CD4-positive, alpha-beta T cell treated with Interleukin-12 subunit alpha and Interleukin-12 subunit beta, for 1 hour (primary cell): Measurements from ENCODE around the gene FKBP8.
A peak's percentile ranks its signal among the peaks of the same experiment; 100 is the strongest.
"Not testable (repeated sequence)": the region's sequence is repeated elsewhere in the genome, so short reads cannot be mapped to it uniquely, and the experiment has no call there.

Experiments used
- DNase-seq: peaks from one replicate; pipeline ENCODE4 v3.0.0-alpha.2; 2020

The FKBP8 gene

DNA sequence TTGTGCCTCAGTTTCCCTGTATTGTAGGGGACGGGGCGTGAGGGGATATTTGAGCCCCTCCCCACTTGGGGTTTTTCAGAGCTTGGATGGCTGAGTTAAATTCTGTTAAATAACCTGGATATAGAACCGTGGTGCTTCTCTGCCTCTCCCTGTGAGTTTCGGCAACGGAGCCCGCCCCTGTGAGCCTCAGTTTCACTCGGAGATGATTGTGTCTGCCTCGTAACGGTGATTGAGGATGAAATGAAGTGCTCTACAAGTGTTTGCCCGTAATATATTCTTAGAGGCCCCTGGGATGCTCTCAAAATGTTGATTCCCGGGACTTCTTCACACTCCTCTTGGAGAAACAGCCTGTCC is 14.8 kb upstream of the FKBP8 start:
- no peak for DNase-seq

DNA sequence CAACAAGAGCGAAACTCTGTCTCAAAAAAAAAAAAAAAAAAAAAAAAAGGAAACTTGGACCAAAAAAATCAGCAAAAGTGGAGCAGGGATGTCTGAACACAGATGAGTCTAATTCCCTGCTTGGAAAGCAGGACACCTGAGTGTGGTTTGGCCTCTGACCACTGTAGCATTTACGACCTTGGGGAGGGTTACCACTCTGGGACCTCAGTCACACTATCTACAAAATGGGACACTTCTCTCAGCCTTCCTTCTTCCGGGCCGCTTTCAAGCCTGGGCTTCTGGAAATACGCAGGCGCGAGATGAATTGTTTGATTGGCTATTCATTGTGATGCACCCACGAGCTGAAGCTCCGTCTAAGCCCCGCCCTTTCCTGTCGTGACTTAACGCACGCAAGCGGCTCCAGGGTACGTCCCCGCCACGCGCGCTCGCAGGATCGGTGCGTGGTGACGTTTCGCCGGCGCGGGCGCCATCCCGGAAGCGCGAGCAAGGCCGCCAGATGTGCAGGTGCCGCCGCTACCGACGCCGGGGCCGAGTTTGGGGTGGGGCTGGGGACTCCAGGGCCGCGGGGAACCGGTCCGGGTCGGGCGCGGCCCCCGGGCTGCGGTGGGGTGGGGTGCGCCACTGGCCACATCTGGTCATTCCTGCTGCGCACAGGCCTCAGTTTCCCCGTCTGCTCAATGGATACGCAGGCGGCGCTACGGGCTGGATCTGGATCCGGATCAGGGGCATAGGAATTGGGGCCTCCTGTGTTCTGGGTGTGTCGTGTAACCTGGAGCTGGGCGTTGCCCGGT is 14.2 kb upstream of the FKBP8 start, which contains the start of gene KXD1:
KXD1 (plus strand) TSS at position 460 of the 791 bp plus-strand sequence. CDS start 4,187 bp downstream, outside the sequence.
- DNase-seq, result peak; percentile 99

DNA sequence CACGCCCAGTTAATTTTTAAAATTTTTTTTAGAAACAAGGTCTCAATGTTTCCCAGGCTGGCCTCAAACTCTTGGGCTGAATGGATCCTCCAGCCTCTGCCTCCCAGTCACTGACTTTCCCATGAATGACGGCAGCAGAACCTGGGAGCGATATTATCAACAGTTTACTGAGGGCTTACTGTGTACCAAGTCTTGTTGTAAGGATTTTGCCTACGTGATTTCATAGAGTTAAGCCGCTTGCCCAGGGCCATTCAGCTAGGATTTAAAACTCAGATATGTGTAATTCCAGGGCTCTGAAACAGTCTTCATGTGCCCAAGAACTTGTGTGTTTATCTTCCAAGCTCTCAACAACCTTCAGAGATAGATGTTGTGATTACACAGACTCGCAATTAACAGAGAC is 8.3 kb upstream of the FKBP8 start:
- no peak for DNase-seq

- DNase-seq, result peak; percentile 90
These were observed 572 bp upstream of the FKBP8 start for GRCh38 chr19:18543814-18544475.

- no peak for DNase-seq
These were observed 1.1 kb downstream of the FKBP8 start for GRCh38 chr19:18541992-18542940.

- no peak for DNase-seq
These were observed 1.9 kb downstream of the FKBP8 start for GRCh38 chr19:18541258-18541991.

- not testable (repeated sequence) for DNase-seq
These were observed 3.2 kb downstream of the FKBP8 start for GRCh38 chr19:18540200-18540599.

GRCh38 chr19:18539372-18539771 is 4.0 kb downstream of the FKBP8 start:
- DNase-seq, result no peak

DNA sequence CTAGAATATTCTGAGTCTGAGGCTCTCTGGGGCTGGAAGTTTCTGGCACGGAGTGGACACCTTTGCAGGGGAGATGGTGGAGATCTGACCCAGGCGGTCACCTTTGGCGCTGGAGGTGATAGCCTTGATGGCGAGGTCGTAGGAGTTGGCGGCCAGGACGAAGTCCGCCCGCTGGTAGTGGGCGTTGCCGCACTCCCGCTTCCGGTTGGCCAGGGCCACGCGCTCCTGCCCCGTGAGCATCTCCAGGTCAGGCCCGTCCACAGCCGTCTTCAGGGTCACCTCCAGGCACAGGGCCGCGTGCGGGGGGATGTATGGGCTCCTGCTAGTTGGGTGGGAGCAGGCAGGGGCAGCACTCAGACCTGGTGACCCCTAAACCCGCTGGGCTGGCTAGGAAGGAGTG is 5.3 kb downstream of the FKBP8 start:
- DNase-seq, result no peak

DNA sequence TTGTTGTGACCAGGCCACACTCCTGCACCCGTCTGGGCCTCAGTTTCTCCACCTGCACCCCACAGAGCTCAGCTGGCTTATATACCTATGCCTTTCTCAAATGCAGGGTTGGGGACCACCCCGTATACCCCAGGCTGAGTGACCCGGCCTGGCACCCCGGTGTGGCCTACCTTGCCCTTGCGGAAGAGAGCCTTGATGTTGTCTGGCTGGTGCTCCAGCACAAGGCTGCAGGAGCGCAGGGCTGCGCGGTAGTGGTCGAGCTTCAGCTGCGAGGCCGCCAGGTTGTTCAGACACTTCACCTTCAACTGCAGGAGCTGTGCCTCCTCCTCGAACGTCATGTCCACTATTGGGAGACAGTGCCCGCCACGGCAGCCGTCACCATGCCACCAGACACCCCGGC is 5.9 kb downstream of the FKBP8 start:
- no peak for DNase-seq

GRCh38 chr19:18536475-18536874 is 6.9 kb downstream of the FKBP8 start:
- no peak for DNase-seq

- no peak for DNase-seq
These were observed 10.3 kb downstream of the FKBP8 start for GRCh38 chr19:18533058-18533457.

DNA sequence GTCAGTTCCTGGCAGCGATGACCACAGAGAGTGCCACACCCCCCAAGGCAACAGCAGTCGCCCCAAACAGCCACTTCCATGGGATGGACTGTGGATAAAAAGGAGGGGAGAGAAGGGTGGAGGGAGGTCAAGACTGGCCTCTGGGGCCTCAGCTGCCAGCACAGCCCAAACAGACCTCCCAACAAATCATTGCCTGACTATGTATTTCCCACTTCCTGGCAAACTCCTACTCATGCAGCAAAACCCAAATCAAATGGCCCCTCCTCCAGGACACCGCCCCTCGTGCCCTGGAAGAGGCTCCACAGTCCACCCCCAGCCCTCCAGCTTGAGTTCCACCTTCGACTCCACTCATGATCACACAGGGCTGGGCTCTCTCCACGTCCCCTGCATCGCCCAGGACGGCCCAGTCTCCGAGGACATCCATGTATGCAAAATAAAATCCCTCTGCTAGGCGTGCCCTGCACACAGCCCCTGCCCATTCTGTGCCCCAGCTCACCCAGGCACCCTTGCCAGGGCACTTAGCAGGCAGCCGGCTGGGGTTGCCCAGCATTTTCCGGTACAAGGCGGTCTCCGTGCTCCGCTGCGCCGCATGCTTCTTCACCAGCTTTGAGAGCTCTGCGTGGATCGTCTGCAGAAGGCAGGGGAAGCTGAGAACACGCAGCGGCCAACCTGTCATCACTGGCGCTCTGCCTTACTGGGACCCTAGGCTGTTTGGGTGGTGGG is 11.0 kb downstream of the FKBP8 start:
- DNase-seq, result no peak

DNA sequence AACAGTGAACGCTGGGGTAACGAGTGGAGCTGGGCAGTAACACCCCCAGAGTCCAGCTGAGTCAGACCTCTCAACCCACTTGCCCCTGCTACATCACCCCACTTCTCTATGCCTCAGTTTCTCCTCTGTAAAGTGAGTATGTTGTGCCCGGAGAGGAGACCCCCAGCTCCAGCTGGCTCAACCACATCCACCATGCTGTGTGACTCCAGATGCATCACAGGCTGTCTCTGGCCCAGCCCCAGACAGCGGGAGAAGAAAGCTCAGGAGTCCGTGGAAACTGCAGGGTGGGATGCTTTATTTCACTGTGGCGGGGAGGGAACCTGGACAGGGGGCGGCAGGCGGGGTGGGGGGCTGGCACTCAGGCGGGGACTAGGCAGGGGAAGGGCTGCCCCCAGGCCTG is 11.9 kb downstream of the FKBP8 start:
- DNase-seq, result no peak

- no peak for DNase-seq
These were observed 13.6 kb downstream of the FKBP8 start for GRCh38 chr19:18529782-18530181.

DNA sequence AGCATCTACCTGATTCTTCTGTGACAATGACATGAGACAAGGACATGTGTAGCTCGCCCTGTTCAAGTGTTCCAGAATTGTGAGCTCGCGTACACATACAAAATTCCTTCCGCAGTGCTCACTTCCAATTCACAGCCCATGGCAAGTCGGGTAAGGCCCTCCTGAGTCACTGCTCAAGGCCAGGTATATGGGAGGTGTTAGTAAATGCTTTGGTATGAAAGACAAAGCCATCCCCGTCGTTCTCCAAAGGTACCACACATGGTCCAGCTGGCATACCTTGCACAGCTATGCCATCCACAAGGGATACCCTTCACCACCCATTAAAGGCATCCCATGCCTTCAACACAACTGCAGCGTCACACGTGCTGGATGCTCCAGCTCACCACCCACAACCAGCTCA is 17.1 kb downstream of the FKBP8 start:
- no peak for DNase-seq

DNA sequence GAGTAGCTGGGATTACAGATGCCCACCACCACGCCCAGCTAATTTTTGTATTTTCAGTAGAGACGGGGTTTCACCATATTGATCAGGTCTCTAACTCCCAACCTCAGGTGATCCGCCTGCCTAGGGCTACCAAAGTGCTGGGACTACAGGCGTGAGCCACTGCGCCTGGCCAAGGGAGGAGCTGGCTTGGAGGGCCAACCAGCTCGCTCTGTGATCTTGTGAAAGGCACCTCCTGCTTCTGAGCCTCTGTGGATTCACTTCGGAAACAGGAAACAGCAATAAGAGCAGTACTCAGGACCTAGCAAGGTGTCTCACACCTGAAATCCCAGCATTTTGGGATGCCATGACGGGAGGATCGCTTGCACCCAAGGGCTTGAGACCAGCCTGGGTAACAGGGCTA is 19.5 kb downstream of the FKBP8 start:
- no peak for DNase-seq

- not testable (repeated sequence) for DNase-seq
These were observed 20.4 kb downstream of the FKBP8 start for GRCh38 chr19:18522862-18523440.

GRCh38 chr19:18522124-18522861 is 21.1 kb downstream of the FKBP8 start:
- DNase-seq, result peak; percentile 100

- no peak for DNase-seq
These were observed 21.7 kb downstream of the FKBP8 start, which contains the start of gene ELL for GRCh38 chr19:18521692-18522123. TSS of gene ELL (minus strand) at chr19:18522070. CDS start at chr19:18522055, 15 bp downstream.
